ENCODE results near the gene RNASEL. TPM values are rescaled to one million over a fixed set of nuclear protein-coding genes. Genes with fewer than 3 reads are reported as not detected.
"Not testable (repeated sequence)": the region's sequence is repeated elsewhere in the genome, so short reads cannot be mapped to it uniquely, and the experiment has no call there.

Gene RNASEL
- polyA plus RNA-seq, 1 donor (not counting 4 experiments of a cell fraction or from before 2014, with no cell fraction given) = 4.7 TPM

- Histone ChIP-seq H3K36me3 (ENCODE audit: control insufficient read depth in 2 of 2, extremely low read depth in 1 of 2, insufficient read depth in 2 of 2, low read length in 2 of 2) (no peaks in the 10 kb centered on the region), H3K27ac (ENCODE audit: control insufficient read depth, insufficient read depth, low read length) (no peak overlapping the region), H3K4me2 (ENCODE audit: control insufficient read depth, extremely low read depth, insufficient read depth, low read depth, low read length) (no peak overlapping the region), H2AFZ (ENCODE audit: control insufficient read depth, low read length) (no peak overlapping the region), H3K27me3 (ENCODE audit: control insufficient read depth, extremely low read depth, insufficient read depth, low read length) (peaks cover 4% of the 10 kb centered on the region), H3K9me1 (ENCODE audit: control insufficient read depth, extremely low read depth, insufficient read depth, low read length) (no peaks in the 10 kb centered on the region), H3K4me1 (ENCODE audit: control insufficient read depth, extremely low read depth, insufficient read depth, low read length) (no peaks in the 10 kb centered on the region), H3K79me2 (ENCODE audit: control insufficient read depth, insufficient read depth, low read length) (no peaks in the 10 kb centered on the region), H3K9ac (ENCODE audit: control insufficient read depth, extremely low read depth, insufficient read depth, low read length) (no peak overlapping the region), H3K4me3 (ENCODE audit: control insufficient read depth in 2 of 3, extremely low read depth in 1 of 3, insufficient read depth in 2 of 3, low read depth in 1 of 3, low read length in 3 of 3) (no peak overlapping the region), H4K20me1 (ENCODE audit: control insufficient read depth, extremely low read depth, insufficient read depth, low read length) (no peaks in the 10 kb centered on the region), H3K9me3 (ENCODE audit: control insufficient read depth, low read depth, low read length) (no peaks in the 10 kb centered on the region)
- no peak for DNase-seq (ENCODE audit: low read depth, low spot score)
- FAIRE-seq = no peak
- TF ChIP-seq CTCF (optimal IDR thresholded peaks at IDR 0.05 in 1 of 3, IDR thresholded peaks at IDR 0.05 in 1 of 3, conservative IDR thresholded peaks at IDR 0.05 in 1 of 3; ENCODE audit: extremely low read depth in 1 of 3, insufficient read depth in 2 of 3, low read length in 3 of 3) (no peak), EZH2 (IDR thresholded peaks at IDR 0.05; ENCODE audit: low read length) (no peak)
- dilution Hi-C loops (cut with MboI; ENCODE audit: extremely low pct_ligation_motif_present, low sequenced_read_pairs) = no loop called here
Measured at GRCh38 chr1:182549346-182549745, 39.7 kb downstream of the RNASEL start.

GRCh38 chr1:182533896-182534295, 55.2 kb downstream of the RNASEL start:
- DNase-seq (ENCODE audit: low read depth, low spot score) = no peak
- Histone ChIP-seq H3K9me3 (ENCODE audit: control insufficient read depth, low read depth, low read length) (no peaks in the 10 kb centered on the region), H3K27ac (ENCODE audit: control insufficient read depth, insufficient read depth, low read length) (no peak overlapping the region), H2AFZ (ENCODE audit: control insufficient read depth, low read length) (no peak overlapping the region), H3K4me2 (ENCODE audit: control insufficient read depth, extremely low read depth, insufficient read depth, low read depth, low read length) (no peak overlapping the region), H3K9ac (ENCODE audit: control insufficient read depth, extremely low read depth, insufficient read depth, low read length) (no peak overlapping the region), H3K4me3 (ENCODE audit: control insufficient read depth in 2 of 3, extremely low read depth in 1 of 3, insufficient read depth in 2 of 3, low read depth in 1 of 3, low read length in 3 of 3) (no peak overlapping the region), H3K79me2 (ENCODE audit: control insufficient read depth, insufficient read depth, low read length) (no peaks in the 10 kb centered on the region), H3K4me1 (ENCODE audit: control insufficient read depth, extremely low read depth, insufficient read depth, low read length) (no peaks in the 10 kb centered on the region), H3K9me1 (ENCODE audit: control insufficient read depth, extremely low read depth, insufficient read depth, low read length) (no peaks in the 10 kb centered on the region), H4K20me1 (ENCODE audit: control insufficient read depth, extremely low read depth, insufficient read depth, low read length) (no peaks in the 10 kb centered on the region), H3K36me3 (ENCODE audit: control insufficient read depth in 2 of 2, extremely low read depth in 1 of 2, insufficient read depth in 2 of 2, low read length in 2 of 2) (no peaks in the 10 kb centered on the region), H3K27me3 (ENCODE audit: control insufficient read depth, extremely low read depth, insufficient read depth, low read length) (no peaks in the 10 kb centered on the region)
- FAIRE-seq = no peak
- no peak for TF ChIP-seq CTCF (optimal IDR thresholded peaks at IDR 0.05 in 1 of 3, IDR thresholded peaks at IDR 0.05 in 1 of 3, conservative IDR thresholded peaks at IDR 0.05 in 1 of 3; ENCODE audit: extremely low read depth in 1 of 3, insufficient read depth in 2 of 3, low read length in 3 of 3)
- no peak for TF ChIP-seq EZH2 (IDR thresholded peaks at IDR 0.05; ENCODE audit: low read length)
- dilution Hi-C loops (cut with MboI; ENCODE audit: extremely low pct_ligation_motif_present, low sequenced_read_pairs) = no loop called here

GRCh38 chr1:182528206-182528605, 60.9 kb downstream of the RNASEL start:
- DNase-seq (ENCODE audit: low read depth, low spot score); H3K27ac ChIP-seq (ENCODE audit: control insufficient read depth, insufficient read depth, low read length); FAIRE-seq; H2AFZ ChIP-seq (ENCODE audit: control insufficient read depth, low read length); H3K4me1 ChIP-seq (ENCODE audit: control insufficient read depth, extremely low read depth, insufficient read depth, low read length); dilution Hi-C loops (cut with MboI; ENCODE audit: extremely low pct_ligation_motif_present, low sequenced_read_pairs); H3K27me3 ChIP-seq (ENCODE audit: control insufficient read depth, extremely low read depth, insufficient read depth, low read length); H3K4me2 ChIP-seq (ENCODE audit: control insufficient read depth, extremely low read depth, insufficient read depth, low read depth, low read length); H3K9ac ChIP-seq (ENCODE audit: control insufficient read depth, extremely low read depth, insufficient read depth, low read length); H4K20me1 ChIP-seq (ENCODE audit: control insufficient read depth, extremely low read depth, insufficient read depth, low read length); H3K9me3 ChIP-seq (ENCODE audit: control insufficient read depth, low read depth, low read length); H3K36me3 ChIP-seq (ENCODE audit: control insufficient read depth in 2 of 2, extremely low read depth in 1 of 2, insufficient read depth in 2 of 2, low read length in 2 of 2); H3K79me2 ChIP-seq (ENCODE audit: control insufficient read depth, insufficient read depth, low read length); H3K9me1 ChIP-seq (ENCODE audit: control insufficient read depth, extremely low read depth, insufficient read depth, low read length); H3K4me3 ChIP-seq (ENCODE audit: control insufficient read depth in 2 of 3, extremely low read depth in 1 of 3, insufficient read depth in 2 of 3, low read depth in 1 of 3, low read length in 3 of 3): not testable (repeated sequence)
